Activated naive CD4-positive, alpha-beta T cell treated with anti-CD3 and anti-CD28 coated beads, Interleukin-2, amount 10 ng/mL, durations not matched to agents 7 days and 5 days (primary cell): ENCODE data around the gene SNRK.

Experiments
- CTCF ChIA-PET: fragments of 350-600 bp; sonication (Branson Sonifier 250); formaldehyde crosslinking; loops from one replicate; lab custom pipeline; 2021; ENCODE audit warnings: antibody characterized with exemption; lab: Charles Lee
- DNase-seq: peaks from one replicate; pipeline ENCODE4 v3.0.0-alpha.2; 2020
- H3K27ac Mint-ChIP-seq: one replicate; pipeline ENCODE4 v1.8.0; 2021; ENCODE audit warnings: mild to moderate bottlenecking, moderate library complexity, mixed read lengths
- H3K27me3 Mint-ChIP-seq: one replicate; pipeline ENCODE4 v1.8.0; 2021; ENCODE audit warnings: mild to moderate bottlenecking, mixed read lengths
- H3K36me3 Mint-ChIP-seq: one replicate; pipeline ENCODE4 v1.8.0; 2021; ENCODE audit warnings: mixed read lengths
- H3K4me1 Mint-ChIP-seq: one replicate; pipeline ENCODE4 v1.8.0; 2021; ENCODE audit warnings: mixed read lengths
- H3K4me3 Mint-ChIP-seq: one replicate; pipeline ENCODE4 v1.8.0; 2021; ENCODE audit warnings: mild to moderate bottlenecking, moderate library complexity, mixed read lengths
- H3K9me3 Mint-ChIP-seq: one replicate; pipeline ENCODE4 v1.8.0; 2021; ENCODE audit warnings: mixed read lengths

SNRK gene

DNA sequence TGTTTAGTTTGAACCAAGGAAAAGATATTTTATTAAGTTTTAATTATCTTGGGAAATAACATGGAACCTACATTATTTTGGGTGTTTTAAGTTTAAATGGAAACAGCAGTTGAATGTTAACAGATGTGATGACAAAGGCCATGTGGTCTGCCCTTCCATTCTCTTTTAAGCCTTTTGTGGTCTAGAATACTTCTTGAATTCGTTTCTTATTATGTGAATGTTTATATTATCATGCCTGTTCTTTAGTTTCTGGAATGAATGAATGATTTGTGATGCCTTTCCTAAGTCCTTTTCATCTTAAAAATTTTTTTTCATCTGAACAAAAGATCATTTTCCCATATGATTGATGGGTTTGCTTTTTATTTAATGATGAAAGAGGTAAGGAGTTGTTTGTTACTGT is 44.6 kb downstream of the SNRK start:
- peaks cover 24% of the 10 kb centered on the region for H3K4me1 Mint-ChIP-seq

DNA sequence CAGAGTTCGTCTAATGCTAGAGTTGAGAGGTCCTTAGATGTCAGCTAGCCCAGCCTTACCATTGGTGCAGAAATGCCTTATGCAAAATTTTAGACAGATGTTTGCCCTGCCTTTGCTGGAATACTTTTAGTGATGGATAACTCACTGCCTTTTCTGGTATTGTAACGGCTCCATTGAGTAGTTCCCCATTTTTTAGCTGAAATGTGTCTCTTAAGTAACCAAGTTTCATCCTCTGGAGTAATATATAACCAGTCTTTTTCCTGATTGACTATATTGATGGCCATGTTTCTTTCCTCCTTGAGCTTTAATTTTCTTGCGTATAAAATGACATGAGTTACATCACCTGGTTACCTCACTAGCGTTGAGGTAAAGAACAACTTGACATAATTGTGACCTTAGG is 45.0 kb downstream of the SNRK start:
- Mint-ChIP-seq H3K27me3 (no peaks in the 10 kb centered on the region), H3K4me1 (peaks cover 20% of the 10 kb centered on the region), H3K27ac (no peak overlapping the region), H3K4me3 (no peak overlapping the region), H3K9me3 (peaks cover 13% of the 10 kb centered on the region), H3K36me3 (peaks cover 62% of the 10 kb centered on the region)
- CTCF ChIA-PET = no interaction called here
- DNase-seq = no peak

More for the DNA sequence above, 44.6 kb downstream of the SNRK start:
- Mint-ChIP-seq H3K27ac (no peak overlapping the region), H3K27me3 (no peaks in the 10 kb centered on the region), H3K36me3 (peaks cover 61% of the 10 kb centered on the region), H3K9me3 (peaks cover 9% of the 10 kb centered on the region), H3K4me3 (no peak overlapping the region)
- no peak for DNase-seq
- CTCF ChIA-PET = no interaction called here

DNA sequence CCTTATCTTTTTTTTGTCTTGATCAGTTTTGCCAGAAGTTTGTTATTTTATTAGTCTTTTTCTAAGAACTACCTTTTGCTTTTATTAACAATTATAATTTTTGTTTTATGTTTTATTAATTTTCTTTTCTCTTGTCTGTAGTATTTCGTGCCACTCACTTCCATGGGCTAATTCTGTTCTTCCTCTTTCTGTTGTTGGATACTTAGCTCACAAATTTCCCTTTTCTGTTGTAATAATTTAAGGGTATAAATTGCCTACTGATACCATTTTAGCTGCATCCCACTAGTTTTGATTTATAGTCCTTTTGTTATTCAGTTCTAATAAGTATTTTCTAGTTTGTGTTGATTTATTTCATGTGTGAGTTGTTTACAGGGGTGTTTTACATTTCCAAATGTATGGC is 48.6 kb downstream of the SNRK start:
- no peak overlapping the region for H3K4me3 Mint-ChIP-seq
- no peak for DNase-seq
- H3K27ac Mint-ChIP-seq = no peak overlapping the region
- peaks cover 81% of the 10 kb centered on the region for H3K36me3 Mint-ChIP-seq
- H3K27me3 Mint-ChIP-seq = no peaks in the 10 kb centered on the region
- peaks cover 3% of the 10 kb centered on the region for H3K4me1 Mint-ChIP-seq
- H3K9me3 Mint-ChIP-seq = peaks cover 26% of the 10 kb centered on the region
- CTCF ChIA-PET = no interaction called here

DNA sequence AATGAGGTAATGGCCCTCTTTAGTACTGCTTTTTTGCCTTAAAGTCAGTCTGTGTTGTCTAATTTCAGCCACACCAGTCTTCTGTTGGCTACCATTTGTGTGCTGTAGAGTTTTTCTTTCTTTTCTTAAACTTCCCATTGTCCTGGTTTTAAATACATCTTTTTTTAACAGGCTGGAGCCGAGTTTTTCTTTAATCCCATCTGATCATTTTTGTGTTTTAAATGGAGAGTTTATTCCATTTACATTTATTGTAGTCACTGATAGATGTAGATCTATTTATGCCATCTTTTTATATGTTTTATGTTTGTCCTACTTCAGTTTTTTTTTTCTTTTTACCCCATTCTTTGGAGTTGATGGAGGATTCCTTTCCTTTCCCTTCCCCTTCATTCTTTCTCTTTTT is 49.5 kb downstream of the SNRK start:
- Mint-ChIP-seq H3K36me3 (peaks cover 87% of the 10 kb centered on the region), H3K27me3 (no peaks in the 10 kb centered on the region), H3K9me3 (peaks cover 26% of the 10 kb centered on the region), H3K27ac (no peak overlapping the region), H3K4me1 (peaks cover 2% of the 10 kb centered on the region), H3K4me3 (no peak overlapping the region)
- CTCF ChIA-PET = no interaction called here
- no peak for DNase-seq

DNA sequence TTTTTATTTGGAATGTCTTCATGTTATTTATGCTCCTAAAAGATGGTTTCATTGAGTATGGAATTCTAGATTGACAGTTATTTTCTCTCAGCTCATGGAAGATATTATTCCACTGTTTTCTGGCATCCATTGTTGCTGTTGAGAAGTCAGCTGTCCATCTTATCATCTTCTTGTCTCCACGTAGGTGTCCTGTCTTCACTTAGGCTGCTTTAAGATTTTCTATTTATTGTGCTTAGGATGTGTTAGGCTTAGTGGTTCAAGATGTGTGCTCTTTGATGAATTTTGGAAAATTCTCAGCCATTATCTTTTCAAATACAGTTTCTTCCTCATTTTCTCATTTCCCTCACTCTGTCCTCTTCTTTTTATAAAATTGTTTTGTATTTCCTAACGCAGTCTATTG is 52.0 kb downstream of the SNRK start:
- Mint-ChIP-seq H3K36me3 (peaks cover 89% of the 10 kb centered on the region), H3K9me3 (peaks cover 23% of the 10 kb centered on the region), H3K27me3 (no peaks in the 10 kb centered on the region), H3K4me3 (no peak overlapping the region), H3K4me1 (peaks cover 16% of the 10 kb centered on the region), H3K27ac (no peak overlapping the region)
- CTCF ChIA-PET = no interaction called here
- DNase-seq = no peak

DNA sequence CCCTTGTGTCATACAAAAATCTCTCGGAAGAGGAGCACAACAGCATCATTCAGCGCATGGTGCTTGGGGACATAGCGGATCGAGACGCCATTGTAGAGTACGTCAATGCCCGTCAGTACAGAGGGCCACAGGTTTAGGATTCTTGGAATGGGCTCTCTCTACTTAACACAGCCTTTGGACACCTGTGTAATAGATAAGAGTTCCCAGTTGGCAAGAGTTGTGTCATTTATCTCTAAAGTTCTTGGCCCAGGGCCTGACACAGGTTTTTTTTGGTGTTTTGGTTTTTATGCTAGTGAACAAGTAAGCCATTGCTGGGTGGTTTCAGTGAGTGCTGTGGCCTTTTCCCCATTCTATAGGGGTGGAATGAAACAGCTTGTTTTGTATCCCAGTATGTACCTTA is 54.1 kb downstream of the SNRK start:
- H3K4me3 Mint-ChIP-seq = no peak overlapping the region
- H3K4me1 Mint-ChIP-seq = peaks cover 36% of the 10 kb centered on the region
- peaks cover 93% of the 10 kb centered on the region for H3K36me3 Mint-ChIP-seq
- no peaks in the 10 kb centered on the region for H3K27me3 Mint-ChIP-seq
- H3K27ac Mint-ChIP-seq = no peak overlapping the region
- DNase-seq = no peak
- CTCF ChIA-PET = no interaction called here
- H3K9me3 Mint-ChIP-seq = peaks cover 23% of the 10 kb centered on the region

DNA sequence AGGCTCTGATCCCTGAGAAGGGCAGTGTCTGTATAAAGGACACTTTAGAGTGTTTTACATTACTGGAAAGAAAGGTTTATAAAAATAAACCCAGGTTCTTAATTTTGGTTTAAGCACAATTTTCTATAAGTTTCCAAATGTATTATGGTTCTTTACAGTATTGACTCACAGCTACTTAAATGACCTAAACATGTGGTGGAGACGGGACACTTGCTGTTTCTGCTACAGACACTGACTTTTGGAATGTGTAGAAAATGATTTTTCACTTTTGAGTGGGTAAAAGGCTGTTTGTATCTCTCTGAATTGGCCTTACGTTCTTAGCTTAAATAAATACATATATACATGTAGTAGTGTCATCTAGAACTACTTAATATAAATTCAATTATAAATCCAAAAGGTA is 55.4 kb downstream of the SNRK start:
- H3K4me3 Mint-ChIP-seq = no peak overlapping the region
- CTCF ChIA-PET = no interaction called here
- H3K27ac Mint-ChIP-seq = no peak overlapping the region
- H3K27me3 Mint-ChIP-seq = no peaks in the 10 kb centered on the region
- H3K4me1 Mint-ChIP-seq = peaks cover 48% of the 10 kb centered on the region
- peaks cover 11% of the 10 kb centered on the region for H3K9me3 Mint-ChIP-seq
- peaks cover 89% of the 10 kb centered on the region for H3K36me3 Mint-ChIP-seq
- DNase-seq = no peak

DNA sequence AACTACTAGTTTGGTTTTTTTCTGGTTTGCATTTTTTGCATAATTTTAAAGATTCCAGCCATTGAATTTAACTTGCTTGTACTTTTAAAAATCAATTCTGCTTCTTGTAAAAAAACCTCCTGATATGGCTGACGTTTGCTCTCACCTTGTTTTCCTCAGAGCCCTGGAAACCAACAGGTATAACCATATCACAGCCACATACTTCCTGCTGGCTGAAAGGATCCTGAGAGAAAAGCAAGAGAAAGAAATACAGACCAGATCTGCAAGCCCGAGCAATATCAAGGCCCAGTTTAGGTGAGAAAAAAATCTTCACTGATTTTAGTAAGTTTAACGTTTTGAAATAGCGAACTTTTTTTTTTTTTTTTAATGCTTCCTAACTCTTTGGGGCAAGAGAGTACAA is 56.8 kb downstream of the SNRK start:
- Mint-ChIP-seq H3K4me1 (peaks cover 61% of the 10 kb centered on the region), H3K27ac (peak overlapping the region; percentile 12), H3K9me3 (peaks cover 7% of the 10 kb centered on the region), H3K36me3 (peaks cover 90% of the 10 kb centered on the region), H3K27me3 (no peaks in the 10 kb centered on the region), H3K4me3 (no peak overlapping the region)
- CTCF ChIA-PET = no interaction called here
- DNase-seq = no peak

DNA sequence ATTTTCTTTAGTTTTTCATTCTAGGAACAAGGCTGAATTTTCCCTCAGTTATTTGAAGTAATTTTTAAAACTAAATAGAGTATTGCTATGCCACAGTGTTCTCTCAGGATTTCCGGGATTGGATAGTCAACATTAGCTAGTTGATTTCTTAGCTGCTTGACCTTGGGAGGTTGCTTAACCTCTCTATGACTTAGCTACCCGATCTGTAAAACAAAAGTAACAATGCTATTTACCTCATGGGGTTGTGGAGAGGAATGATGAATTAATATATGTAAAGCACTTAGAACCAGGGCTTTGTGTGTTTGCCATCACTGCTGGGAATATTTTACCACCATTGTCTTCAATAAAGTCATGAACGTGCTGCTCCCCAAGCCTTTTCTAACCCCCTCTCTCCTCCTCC is 57.5 kb downstream of the SNRK start:
- CTCF ChIA-PET = no interaction called here
- H3K27me3 Mint-ChIP-seq = no peaks in the 10 kb centered on the region
- H3K9me3 Mint-ChIP-seq = peaks cover 1% of the 10 kb centered on the region
- H3K4me1 Mint-ChIP-seq = peaks cover 67% of the 10 kb centered on the region
- H3K36me3 Mint-ChIP-seq = peaks cover 90% of the 10 kb centered on the region
- no peak overlapping the region for H3K4me3 Mint-ChIP-seq
- DNase-seq = no peak
- no peak overlapping the region for H3K27ac Mint-ChIP-seq

DNA sequence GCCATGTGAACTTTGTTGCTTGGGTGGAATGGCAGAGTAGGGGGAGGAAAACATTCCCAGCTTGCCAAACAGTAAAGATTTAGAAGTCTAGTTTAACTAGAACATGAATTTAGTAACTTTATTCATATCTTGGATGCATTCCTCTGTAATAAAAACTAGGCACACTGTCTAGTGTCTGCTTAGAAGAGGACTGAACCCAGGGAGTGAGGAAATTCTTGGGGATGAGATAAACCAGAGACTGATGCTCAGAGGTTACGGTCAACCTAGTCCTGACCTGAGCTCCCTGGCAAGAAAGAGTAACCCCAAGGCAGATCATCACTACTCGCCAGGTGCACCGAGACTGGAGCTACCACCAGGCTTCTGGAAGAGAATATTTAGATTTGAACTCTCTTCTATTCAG is 58.2 kb downstream of the SNRK start:
- DNase-seq = no peak
- no peak overlapping the region for H3K4me3 Mint-ChIP-seq

DNA sequence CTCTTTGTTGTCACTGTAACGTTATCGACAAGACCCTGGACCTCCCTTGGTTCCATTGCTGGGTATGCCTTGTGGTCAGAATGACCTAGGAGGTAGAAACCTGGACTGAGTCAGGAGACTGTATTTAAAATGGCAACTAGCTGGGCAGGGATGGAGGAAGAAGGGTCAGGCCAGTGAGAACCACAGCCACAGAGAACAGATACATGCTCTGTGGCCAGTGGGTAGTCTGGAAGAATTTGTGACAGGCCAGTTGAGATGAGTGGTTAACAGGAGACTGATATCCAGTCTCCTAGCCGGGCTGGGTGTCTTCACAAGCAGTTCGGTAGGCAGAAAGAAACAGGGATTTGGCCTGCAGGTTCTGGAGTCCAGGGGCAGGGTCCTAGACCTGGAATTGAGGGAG is 58.9 kb downstream of the SNRK start:
- no peak for DNase-seq
- Mint-ChIP-seq H3K4me1 (peaks cover 70% of the 10 kb centered on the region), H3K9me3 (no peaks in the 10 kb centered on the region)

More for the DNA sequence above, 58.2 kb downstream of the SNRK start:
- H3K27ac Mint-ChIP-seq = peak overlapping the region; percentile 45
- H3K27me3 Mint-ChIP-seq = no peaks in the 10 kb centered on the region
- no peaks in the 10 kb centered on the region for H3K9me3 Mint-ChIP-seq
- CTCF ChIA-PET = no interaction called here
- H3K4me1 Mint-ChIP-seq = peaks cover 72% of the 10 kb centered on the region
- peaks cover 90% of the 10 kb centered on the region for H3K36me3 Mint-ChIP-seq

DNA sequence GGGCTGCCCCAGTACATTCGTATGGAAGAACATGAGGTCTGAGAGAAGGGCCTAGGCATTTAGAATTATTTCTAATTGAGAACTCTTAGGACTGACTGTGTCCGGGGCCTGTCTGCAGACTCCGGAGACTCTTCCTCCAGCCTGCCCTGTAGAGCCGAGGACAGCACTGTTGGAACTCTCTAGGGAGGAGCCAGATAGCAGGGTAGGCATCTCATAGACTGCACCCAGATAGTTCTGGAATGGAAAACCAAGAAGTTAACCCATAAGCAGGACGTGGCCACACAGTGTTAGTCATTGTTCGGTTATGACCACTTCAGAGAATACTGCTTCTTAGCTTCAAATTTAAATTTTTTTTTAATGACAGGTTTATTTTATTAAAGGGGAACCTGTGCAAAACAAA is 59.5 kb downstream of the SNRK start:
- Mint-ChIP-seq H3K36me3 (peaks cover 90% of the 10 kb centered on the region), H3K27me3 (no peaks in the 10 kb centered on the region), H3K9me3 (peaks cover 2% of the 10 kb centered on the region), H3K4me1 (peaks cover 70% of the 10 kb centered on the region), H3K27ac (peak overlapping the region; percentile 91), H3K4me3 (peak overlapping the region; percentile 3)
- DNase-seq = peak; percentile 35
- CTCF ChIA-PET = interaction anchor here (0.9 to 2.7 kb wide), 2 partner anchors 157 to 183 kb away, joined by 3 to 8 read pairs; no protein-coding TSS in a partner anchor

More for the DNA sequence above, 58.9 kb downstream of the SNRK start:
- Mint-ChIP-seq H3K27me3 (no peaks in the 10 kb centered on the region), H3K36me3 (peaks cover 91% of the 10 kb centered on the region), H3K4me3 (no peak overlapping the region), H3K27ac (peak overlapping the region; percentile 91)
- CTCF ChIA-PET = interaction anchor here (2.7 kb wide), 1 partner anchor 183 kb away, joined by 8 read pairs; no protein-coding TSS in a partner anchor

DNA sequence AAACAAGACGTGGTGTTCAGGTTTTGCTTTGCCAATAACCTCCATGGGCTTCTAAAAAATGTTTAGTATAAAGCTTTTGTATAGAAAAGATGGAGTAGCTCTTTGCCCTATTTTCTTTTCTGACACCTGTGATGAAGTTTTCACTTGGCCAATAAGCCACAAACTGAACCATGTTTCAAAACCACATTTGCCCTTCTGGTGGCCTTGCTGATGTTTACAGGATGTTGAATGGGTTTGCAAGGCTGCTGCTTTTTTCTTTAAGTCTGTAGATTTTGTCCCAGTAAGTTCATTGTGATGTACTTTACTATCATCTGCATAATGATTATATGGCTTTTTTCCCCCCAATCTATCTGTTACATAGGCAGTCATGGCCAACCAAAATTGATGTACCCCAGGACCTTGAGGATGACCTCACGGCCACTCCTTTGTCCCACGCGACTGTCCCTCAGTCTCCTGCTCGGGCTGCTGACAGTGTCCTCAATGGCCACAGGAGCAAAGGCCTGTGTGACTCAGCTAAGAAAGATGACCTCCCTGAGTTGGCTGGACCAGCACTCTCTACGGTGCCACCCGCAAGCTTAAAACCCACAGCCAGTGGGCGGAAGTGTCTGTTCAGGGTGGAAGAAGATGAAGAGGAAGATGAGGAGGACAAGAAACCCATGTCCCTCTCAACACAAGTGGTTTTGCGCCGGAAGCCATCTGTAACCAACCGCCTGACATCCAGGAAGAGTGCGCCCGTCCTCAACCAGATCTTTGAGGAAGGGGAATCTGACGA is 60.8 kb downstream of the SNRK start:
- H3K9me3 Mint-ChIP-seq = peaks cover 14% of the 10 kb centered on the region
- peak; percentile 74 for DNase-seq
- H3K27me3 Mint-ChIP-seq = no peaks in the 10 kb centered on the region
- peak overlapping the region; percentile 91 for H3K27ac Mint-ChIP-seq
- H3K4me1 Mint-ChIP-seq = peaks cover 68% of the 10 kb centered on the region
- CTCF ChIA-PET = interaction anchor here (0.7 to 2.7 kb wide), 7 partner anchors 29 to 185 kb away, joined by 3 to 8 read pairs (median 4); no protein-coding TSS in a partner anchor
- peak overlapping the region; percentile 31 for H3K4me3 Mint-ChIP-seq
- H3K36me3 Mint-ChIP-seq = peaks cover 93% of the 10 kb centered on the region

DNA sequence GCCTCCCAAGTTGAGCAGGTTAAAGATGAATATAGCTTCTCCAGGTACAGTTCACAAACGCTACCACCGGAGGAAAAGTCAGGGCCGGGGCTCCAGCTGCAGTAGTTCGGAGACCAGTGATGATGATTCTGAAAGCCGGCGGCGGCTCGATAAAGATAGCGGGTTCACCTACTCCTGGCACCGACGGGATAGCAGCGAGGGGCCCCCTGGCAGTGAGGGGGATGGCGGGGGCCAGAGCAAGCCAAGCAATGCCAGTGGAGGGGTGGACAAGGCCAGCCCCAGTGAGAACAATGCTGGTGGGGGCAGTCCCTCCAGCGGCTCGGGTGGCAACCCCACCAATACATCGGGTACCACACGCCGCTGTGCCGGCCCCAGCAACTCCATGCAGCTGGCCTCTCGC is 61.4 kb downstream of the SNRK start:
- H3K9me3 Mint-ChIP-seq = peaks cover 19% of the 10 kb centered on the region
- peak overlapping the region; percentile 31 for H3K4me3 Mint-ChIP-seq
- CTCF ChIA-PET = interaction anchor here (1.2 to 2.7 kb wide), 5 partner anchors 29 to 185 kb away, joined by 3 to 8 read pairs (median 4); no protein-coding TSS in a partner anchor
- H3K4me1 Mint-ChIP-seq = peaks cover 61% of the 10 kb centered on the region
- H3K36me3 Mint-ChIP-seq = peaks cover 92% of the 10 kb centered on the region
- no peak for DNase-seq
- H3K27me3 Mint-ChIP-seq = no peaks in the 10 kb centered on the region
- H3K27ac Mint-ChIP-seq = peak overlapping the region; percentile 91

DNA sequence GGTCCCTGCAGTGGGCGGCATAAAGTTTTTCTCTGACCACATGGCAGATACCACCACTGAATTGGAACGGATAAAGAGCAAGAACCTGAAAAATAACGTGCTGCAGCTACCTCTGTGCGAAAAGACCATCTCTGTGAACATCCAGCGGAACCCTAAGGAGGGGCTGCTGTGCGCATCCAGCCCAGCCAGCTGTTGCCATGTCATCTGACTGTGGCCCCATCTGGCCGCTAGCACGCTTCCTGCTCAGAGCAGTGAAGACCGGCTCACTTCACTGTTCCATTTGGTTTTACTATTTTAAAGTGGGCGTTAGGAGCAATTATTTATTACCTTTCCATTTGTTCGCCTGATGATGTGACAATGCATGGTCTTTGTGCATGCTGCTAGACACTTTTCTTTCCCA is 62.0 kb downstream of the SNRK start:
- Mint-ChIP-seq H3K27ac (peak overlapping the region; percentile 76), H3K27me3 (no peaks in the 10 kb centered on the region)
- CTCF ChIA-PET = interaction anchor here (1.3 to 1.8 kb wide), 2 partner anchors 28 to 154 kb away, joined by 4 to 6 read pairs; no protein-coding TSS in a partner anchor

More for the DNA sequence above, 62.0 kb downstream of the SNRK start:
- no peak for DNase-seq
- Mint-ChIP-seq H3K4me1 (peaks cover 56% of the 10 kb centered on the region), H3K36me3 (peaks cover 91% of the 10 kb centered on the region), H3K9me3 (peaks cover 24% of the 10 kb centered on the region), H3K4me3 (no peak overlapping the region)
